Measurements from ENCODE around the gene GSTM3.
"Not testable (repeated sequence)": the region's sequence is repeated elsewhere in the genome, so short reads cannot be mapped to it uniquely, and the experiment has no call there.

GSTM3 gene

GRCh38 chr1:109691759-109692158 lies 49.1 kb downstream of the GSTM3 start:
- no peak for FAIRE-seq

GRCh38 chr1:109689844-109690405 lies 50.9 kb downstream of the GSTM3 start:
- FAIRE-seq, result no peak

- FAIRE-seq, result no peak
Measured at GRCh38 chr1:109687641-109688499, 53.0 kb downstream of the GSTM3 start, which contains the start of gene GSTM1. Gene GSTM1, plus strand, starts transcription at chr1:109687817. Its CDS starts 57 bp downstream, at chr1:109687874.

- FAIRE-seq, result not testable (repeated sequence)
Measured at GRCh38 chr1:109687109-109687508, 53.7 kb downstream of the GSTM3 start.

- FAIRE-seq, result not testable (repeated sequence)
Measured at GRCh38 chr1:109685890-109686289, 54.9 kb downstream of the GSTM3 start.

GRCh38 chr1:109685399-109685798 lies 55.4 kb downstream of the GSTM3 start:
- not testable (repeated sequence) for FAIRE-seq

- not testable (repeated sequence) for FAIRE-seq
Measured at GRCh38 chr1:109684777-109685176, 56.1 kb downstream of the GSTM3 start.
